Fibroblast of the conjunctiva (primary cell): Measurements from ENCODE around the gene RAMP1.
A peak's percentile ranks its signal among the peaks of the same experiment; 100 is the strongest.

ENCODE experiments used
- DNase-seq: peaks from one replicate; pipeline ENCODE4 v3.0.0-alpha.2; 2010; ENCODE audit warnings: low read depth

Gene RAMP1

DNA sequence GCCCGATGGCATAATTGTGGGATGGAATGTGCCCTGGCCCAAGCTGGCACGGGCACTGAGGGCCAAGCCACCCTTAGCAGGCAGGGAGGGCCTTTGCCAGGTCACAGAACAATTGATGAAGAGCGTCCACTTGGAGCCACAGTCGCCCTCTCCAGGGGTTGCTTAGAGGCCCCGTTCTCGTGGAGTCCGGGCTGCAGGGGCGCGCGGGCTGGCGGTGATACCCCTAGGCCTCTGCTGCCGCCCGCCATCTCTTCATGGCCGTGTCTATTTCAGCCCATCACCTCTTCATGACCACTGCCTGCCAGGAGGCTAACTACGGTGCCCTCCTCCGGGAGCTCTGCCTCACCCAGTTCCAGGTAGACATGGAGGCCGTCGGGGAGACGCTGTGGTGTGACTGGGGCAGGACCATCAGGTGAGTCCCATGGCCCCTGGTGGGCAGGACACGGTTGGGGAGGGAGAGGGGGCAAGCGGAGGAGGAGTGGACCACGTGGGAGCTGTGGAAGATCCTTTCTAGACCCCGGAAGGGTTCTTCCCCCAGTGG lies 17.6 kb downstream of the RAMP1 start:
- DNase-seq = no peak

GRCh38 chr2:237877576-237878307 lies 18.3 kb downstream of the RAMP1 start:
- DNase-seq = no peak

DNA sequence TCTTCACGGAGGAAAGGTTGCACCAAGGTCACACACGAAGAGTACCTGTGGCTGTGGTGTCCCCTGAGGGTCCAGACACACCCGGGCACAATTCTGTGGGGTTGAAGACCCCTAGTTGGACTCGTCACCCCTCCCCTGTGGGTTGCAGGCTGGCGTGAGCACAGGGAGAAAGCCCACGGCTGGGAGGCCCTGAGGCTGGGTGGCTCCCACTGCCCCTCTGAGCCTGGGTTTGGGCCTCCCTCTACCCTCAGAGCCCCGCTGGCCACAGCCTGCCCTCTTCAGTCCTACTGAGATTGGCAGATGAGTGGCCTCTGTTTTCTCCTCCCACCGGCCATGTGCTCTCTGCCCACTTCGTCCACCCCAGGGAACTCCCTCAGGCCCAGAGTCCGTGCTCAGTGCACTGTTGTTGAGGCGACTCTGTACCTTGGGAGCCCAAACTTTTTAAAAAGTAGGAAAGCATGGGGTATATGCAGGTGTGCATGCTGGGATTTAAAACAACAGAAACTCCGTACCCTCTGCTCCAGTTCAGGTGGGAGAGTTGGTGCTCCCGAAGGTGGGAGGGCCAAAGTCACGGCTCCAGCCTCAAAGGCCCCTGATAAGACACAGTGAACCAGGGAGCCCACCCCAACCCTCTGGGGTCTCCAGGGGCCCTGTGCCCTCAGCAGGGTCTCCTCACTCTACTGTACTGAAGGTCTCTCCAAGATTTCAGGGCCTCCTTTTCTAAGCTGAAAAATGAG lies 19.1 kb downstream of the RAMP1 start:
- no peak for DNase-seq

DNA sequence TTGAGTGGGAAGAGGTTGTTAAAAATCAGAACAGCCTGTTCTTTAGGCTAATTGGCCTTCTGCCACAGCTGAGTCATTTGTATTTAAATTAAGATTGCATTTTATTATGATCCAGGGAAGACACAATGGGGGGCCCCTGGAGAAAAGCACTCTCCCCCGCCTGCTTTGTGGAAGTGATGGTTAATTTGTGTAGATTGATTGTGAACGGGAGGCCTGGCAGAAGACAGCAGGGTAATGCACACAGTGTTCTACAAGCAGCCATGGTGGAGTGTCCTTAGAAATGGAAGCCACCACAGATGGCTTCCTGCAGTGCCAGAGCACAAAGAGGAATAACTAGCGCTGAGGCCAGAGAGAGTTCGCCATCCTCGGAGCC lies 19.6 kb downstream of the RAMP1 start:
- peak; percentile 63 for DNase-seq

DNA sequence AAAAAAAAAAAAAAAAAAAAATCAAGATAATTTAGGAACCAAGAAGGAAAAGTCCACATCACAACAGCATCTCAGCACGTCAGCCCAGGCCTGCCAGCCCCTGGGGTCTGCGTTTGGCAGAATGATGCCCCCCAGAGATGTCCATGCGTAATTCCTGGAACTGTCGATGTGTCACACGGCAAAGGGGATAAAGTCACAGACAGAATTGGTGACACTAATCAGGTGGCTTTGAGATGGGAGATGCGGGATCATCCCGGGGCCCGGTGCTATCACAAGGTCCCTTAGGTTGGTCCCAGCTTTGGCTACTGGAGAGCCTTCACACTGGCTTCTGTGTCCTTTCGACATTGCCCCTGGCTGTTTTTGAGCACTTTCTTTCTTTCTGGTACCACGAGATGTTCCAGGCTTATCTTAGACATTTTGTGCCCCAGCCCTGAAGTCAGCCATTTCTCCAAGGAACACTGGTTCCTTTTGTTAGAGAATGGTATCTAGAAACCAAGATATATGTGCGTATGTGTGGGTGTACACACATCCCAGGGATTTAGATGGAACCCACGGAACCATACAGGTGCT lies 20.7 kb downstream of the RAMP1 start:
- no peak for DNase-seq

DNA sequence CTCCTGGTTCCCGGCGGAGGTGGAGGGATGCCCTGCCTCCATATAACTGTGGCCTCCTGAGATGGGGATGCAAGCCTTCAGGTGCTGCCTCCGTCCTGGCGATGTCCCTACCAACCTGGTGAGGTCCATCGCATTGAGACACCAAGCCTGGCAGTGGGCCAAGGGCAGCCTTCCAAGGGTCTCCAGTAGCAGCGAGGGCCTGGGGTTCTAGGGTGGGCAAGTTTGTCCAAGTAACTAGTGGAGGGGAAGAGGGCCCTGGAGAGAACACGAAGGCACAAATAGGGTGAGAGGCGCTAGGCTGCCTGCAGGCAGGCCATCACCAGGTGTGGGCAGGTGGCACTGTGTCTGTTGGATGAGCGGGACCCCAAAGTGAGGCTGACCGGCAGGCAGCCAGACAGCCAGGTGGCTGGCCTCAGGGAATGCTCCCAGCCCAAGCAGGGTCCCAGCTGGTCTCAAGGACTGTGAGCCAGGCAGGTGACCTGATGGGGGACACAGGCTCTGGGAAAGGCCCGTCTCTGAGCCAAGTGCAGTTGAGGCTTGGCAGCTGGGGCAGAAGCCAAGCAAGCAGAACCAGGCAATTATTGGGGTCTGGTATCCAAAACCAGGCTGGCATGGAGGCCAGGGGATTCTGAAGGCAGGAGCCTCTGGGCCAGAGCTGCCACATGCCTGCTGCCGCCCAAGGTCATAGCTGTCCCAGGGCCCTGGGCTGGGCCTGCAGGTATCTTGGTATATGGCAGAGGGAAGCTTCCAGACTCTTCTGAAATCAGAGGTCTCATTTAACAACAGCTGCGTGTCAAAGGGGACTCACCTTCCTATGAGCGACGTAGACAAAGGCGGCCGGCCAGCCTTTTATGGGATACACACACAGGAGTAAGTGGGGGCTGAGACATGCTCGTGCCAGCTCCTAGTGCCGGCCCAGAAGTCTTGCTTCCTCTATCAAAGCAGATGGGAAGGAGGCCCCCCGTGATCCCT lies 23.4 kb downstream of the RAMP1 start:
- DNase-seq = no peak

GRCh38 chr2:237883951-237884446 lies 24.6 kb downstream of the RAMP1 start:
- no peak for DNase-seq

DNA sequence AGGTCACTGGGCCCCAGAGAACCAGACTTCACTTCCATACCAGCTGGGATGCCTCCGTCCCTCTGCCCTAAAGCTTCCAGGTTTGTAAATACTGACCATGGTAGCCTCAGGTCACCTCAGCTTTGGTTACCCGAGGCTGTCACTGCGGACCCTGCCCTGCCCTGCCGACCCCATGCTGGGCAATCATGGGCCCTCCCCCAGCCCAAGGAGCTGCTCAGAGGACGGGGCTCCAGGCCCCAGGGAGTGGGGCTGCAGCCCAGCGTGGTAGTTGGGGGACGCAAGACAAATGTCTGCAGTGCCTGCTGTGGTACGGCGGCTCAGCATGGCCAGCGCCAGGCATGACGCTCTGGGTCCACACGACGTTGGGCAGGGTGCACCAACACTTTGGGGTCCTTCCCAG lies 25.3 kb downstream of the RAMP1 start:
- no peak for DNase-seq

DNA sequence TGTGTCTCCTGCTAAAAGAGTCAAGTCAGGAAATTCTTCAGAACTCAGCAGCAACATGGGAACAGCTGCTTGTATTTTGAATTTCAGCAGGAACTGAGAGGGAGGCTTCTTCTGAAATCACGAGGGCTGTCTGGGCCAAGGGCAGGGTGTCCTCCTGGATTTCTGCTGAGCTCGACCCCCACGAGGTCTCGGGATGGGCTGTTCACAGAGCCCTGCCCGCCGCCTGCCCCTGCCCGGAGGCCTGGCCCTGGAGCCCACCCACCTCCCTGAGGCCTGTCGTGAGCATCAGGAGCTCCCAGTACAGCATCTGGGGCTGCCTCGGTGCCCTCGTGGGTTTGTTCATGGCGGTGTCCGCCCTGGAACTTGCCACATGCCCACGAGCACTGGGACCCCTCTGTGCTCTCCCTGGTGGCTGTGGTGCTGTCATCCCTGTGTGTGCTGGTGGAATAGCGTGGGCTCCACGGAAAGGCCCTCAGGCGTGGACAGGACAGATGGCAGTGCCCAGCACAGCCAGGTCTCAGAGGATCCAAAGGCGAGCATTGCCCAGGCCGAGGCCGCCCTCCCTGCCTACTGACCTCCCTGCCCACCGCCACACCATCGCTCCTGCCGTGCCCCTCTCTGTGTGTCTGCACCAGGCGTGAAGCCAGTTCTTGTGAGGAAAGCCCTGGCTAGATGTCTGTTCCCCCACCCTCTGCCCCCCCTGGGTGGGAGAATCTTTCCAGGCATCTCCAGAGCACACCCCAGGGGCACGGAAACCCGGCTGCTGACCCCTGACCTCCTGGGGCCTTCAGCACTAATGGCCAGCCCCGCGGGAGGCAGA lies 25.9 kb downstream of the RAMP1 start:
- no peak for DNase-seq

GRCh38 chr2:237885931-237886684 lies 26.7 kb downstream of the RAMP1 start:
- no peak for DNase-seq

DNA sequence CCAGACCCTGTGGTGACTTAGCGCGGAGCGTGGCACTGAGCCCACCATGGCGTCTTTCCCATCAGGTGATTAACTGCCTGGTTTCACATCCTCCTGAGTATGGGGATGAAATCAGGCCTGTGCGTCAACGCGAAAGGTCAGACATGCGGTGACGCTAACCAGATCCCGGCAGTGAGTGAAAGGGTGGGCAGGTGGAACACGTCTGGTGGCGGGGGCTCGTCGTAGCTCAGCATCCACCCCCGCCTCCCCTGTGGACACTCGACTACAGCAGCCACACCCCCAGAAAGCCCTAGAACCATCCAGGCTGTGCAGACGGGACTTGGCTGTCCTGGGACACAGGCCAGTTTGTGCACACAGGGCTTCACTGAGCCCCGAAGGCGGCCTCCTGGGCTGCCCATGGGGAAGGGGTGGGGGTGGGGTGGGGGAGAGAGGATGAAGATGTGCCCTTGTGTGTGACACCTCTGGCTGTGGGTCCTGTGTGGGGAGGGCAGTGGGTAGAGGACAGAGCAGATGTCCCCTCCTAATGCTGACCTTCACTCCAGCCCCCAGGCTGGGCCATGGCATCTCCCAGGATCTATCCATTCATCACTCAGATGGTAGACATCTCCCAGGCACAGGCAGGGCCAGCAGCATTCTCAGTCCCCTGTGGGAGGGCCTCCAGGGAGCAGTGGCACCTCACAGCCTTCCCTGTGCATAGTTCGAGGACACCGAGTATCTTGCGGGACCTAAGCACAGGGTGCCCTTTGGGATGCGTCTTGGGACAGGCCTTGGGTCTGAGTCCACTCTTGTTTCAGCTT lies 27.5 kb downstream of the RAMP1 start:
- no peak for DNase-seq

GRCh38 chr2:237888389-237888788 lies 29.0 kb downstream of the RAMP1 start:
- DNase-seq = peak; percentile 47

- DNase-seq = no peak
Observed at GRCh38 chr2:237889016-237889415, 29.6 kb downstream of the RAMP1 start.

GRCh38 chr2:237889811-237890210 lies 30.4 kb downstream of the RAMP1 start:
- DNase-seq = no peak

- no peak for DNase-seq
Observed at GRCh38 chr2:237892478-237892877, 33.1 kb downstream of the RAMP1 start.

DNA sequence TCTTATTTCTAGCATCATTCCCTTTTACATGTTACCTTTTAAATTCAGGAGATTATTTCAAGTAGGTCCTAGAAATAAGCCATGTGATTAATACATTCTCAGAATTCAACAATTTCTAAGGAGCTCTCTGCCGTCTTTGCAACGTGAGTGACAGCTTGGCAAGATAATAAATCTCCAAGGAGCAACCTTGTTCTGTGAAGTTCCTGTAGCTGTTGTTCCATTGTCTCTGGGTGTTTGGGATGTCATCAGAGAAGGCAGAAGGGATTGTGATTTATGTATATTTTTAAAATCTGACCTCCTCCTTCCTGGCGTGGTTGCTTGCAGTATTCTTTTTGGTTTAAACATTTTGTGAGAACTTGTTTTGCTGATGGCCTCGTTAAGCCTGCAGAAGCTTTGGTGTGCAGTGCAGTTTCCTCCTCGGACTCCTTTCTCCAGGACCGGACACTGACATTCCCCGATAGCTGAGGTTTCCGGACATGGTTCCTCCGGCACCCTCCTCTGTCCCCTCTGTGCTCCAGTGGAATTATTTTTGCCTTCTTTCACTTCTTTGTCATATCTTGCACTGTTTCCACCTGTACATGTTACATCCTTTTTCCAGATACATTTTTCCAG lies 33.7 kb downstream of the RAMP1 start:
- DNase-seq = no peak

DNA sequence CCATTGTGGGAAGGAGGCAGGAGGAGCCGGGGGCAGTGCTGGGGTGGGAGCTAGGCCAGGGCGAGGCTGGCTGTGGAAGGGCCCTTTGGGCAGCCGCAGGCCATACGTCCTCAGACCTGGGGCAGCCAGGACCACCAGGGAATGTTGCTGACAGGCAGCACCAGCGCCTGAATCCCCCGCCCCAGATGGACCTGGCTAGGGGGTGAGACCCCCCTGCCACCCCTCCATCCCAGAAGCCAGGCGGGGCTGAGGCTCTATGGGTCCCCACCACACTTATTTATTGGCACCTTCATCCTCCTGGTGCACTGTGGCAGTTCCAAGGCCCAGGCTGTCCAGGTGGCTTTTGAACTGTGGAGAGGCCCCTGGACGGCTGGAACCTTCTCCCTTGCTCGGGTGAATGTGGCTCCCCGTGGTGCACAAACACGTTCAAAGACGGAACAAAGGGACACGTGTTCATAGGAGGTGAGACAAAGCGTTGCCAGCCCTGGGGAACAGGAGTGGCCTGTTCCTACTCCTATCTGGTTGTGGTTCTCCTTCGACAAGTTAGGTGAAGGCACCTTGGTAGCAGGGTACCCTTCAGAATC lies 35.1 kb downstream of the RAMP1 start:
- DNase-seq = no peak

- DNase-seq = no peak
Observed at GRCh38 chr2:237894986-237895543, 35.6 kb downstream of the RAMP1 start.
